ENCODE measurements around the gene ROBO3.

The ROBO3 gene

DNA sequence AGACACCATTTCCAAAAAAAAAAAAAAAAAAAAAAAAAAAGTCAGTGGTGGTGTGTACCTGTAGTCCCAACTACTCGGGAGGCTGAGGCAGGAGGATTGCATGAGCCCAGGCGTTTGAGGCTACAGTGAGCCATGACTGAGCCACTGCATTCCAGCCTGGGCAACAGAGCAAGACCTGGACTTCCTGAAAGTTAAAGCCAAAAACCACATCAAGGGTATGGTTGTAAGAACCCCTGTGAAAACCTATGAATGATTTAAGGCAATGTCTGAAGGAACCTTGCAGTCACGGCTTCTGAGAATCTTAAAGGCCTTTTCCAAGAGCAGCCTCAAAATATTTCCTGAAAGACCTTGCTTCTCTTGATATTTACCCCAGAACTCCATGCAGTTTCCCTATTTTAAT, 34.5 kb upstream of the ROBO3 start:
- Histone ChIP-seq H3F3A (ENCODE audit: low read depth) (no peaks in the 10 kb centered on the region), H3K4me1 (ENCODE audit: insufficient read depth, low read length, poor library complexity, severe bottlenecking) (peaks cover 10% of the 10 kb centered on the region), H4K20me1 (ENCODE audit: insufficient read depth, low read length, poor library complexity, severe bottlenecking) (no peaks in the 10 kb centered on the region), H3K27me3 (ENCODE audit: insufficient read depth, low read length, poor library complexity, severe bottlenecking) (peaks cover 5% of the 10 kb centered on the region), H2AFZ (ENCODE audit: low read length) (no peak overlapping the region), H3K4me2 (ENCODE audit: low read depth, low read length, poor library complexity, severe bottlenecking) (no peak overlapping the region), H3K9ac (ENCODE audit: low read depth, low read length, poor library complexity, severe bottlenecking) (no peak overlapping the region), H3K79me2 (ENCODE audit: insufficient read depth, low read length) (no peaks in the 10 kb centered on the region), H3K4me3 (ENCODE audit: low read length, poor library complexity, severe bottlenecking) (no peak overlapping the region), H3K36me3 (ENCODE audit: insufficient read depth, low read length) (no peaks in the 10 kb centered on the region), H3K9me2 (replicated peaks; ENCODE audit: low read depth, low read length) (no peaks in the 10 kb centered on the region), H3K9me3 (ENCODE audit: insufficient read depth, low read depth, low read length) (no peaks in the 10 kb centered on the region)
- TF ChIP-seq, protein P1, sequence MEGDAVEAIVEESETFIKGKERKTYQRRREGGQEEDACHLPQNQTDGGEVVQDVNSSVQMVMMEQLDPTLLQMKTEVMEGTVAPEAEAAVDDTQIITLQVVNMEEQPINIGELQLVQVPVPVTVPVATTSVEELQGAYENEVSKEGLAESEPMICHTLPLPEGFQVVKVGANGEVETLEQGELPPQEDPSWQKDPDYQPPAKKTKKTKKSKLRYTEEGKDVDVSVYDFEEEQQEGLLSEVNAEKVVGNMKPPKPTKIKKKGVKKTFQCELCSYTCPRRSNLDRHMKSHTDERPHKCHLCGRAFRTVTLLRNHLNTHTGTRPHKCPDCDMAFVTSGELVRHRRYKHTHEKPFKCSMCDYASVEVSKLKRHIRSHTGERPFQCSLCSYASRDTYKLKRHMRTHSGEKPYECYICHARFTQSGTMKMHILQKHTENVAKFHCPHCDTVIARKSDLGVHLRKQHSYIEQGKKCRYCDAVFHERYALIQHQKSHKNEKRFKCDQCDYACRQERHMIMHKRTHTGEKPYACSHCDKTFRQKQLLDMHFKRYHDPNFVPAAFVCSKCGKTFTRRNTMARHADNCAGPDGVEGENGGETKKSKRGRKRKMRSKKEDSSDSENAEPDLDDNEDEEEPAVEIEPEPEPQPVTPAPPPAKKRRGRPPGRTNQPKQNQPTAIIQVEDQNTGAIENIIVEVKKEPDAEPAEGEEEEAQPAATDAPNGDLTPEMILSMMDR (conservative IDR thresholded peaks at IDR 0.05; ENCODE audit: low read length) = no peak
- TF ChIP-seq EZH2phosphoT487 (IDR thresholded peaks at IDR 0.05; ENCODE audit: borderline replicate concordance) = no peak

- no peak overlapping the region for H3K4me3 ChIP-seq (ENCODE audit: low read length, poor library complexity, severe bottlenecking)
Measured at GRCh38 chr11:124831897-124832296, 33.3 kb upstream of the ROBO3 start.

DNA sequence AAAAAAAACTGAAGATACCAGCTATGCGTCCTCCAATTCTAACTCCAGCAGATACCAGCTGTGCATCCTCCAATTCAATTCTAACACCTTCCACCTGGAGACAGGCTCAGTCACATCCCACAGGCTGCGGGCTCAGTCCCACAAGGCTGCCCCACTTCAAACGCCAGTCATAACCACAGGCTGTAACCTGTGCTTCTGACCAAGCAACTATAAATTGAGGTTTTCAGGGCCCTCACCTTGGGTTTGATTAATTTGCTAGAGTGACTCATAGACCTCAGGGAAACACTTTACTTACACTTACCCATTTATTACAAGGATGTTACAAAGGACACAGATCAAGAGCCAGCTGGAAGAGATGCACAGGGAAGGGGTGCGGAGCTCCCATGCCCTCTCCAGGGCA, 32.7 kb upstream of the ROBO3 start:
- no peaks in the 10 kb centered on the region for H3K9me2 ChIP-seq (replicated peaks; ENCODE audit: low read depth, low read length)
- no peaks in the 10 kb centered on the region for H3K27me3 ChIP-seq (ENCODE audit: insufficient read depth, low read length, poor library complexity, severe bottlenecking)
- no peak overlapping the region for H3K4me3 ChIP-seq (ENCODE audit: low read length, poor library complexity, severe bottlenecking)
- H3K9me3 ChIP-seq (ENCODE audit: insufficient read depth, low read depth, low read length) = no peaks in the 10 kb centered on the region
- H3K79me2 ChIP-seq (ENCODE audit: insufficient read depth, low read length) = no peaks in the 10 kb centered on the region
- TF ChIP-seq EZH2phosphoT487 (IDR thresholded peaks at IDR 0.05; ENCODE audit: borderline replicate concordance) = no peak
- TF ChIP-seq, protein P1 (conservative IDR thresholded peaks at IDR 0.05; ENCODE audit: low read length) = no peak
- no peaks in the 10 kb centered on the region for H4K20me1 ChIP-seq (ENCODE audit: insufficient read depth, low read length, poor library complexity, severe bottlenecking)
- H3K9ac ChIP-seq (ENCODE audit: low read depth, low read length, poor library complexity, severe bottlenecking) = no peak overlapping the region
- H3K4me2 ChIP-seq (ENCODE audit: low read depth, low read length, poor library complexity, severe bottlenecking) = no peak overlapping the region
- H3K36me3 ChIP-seq (ENCODE audit: insufficient read depth, low read length) = no peaks in the 10 kb centered on the region
- H2AFZ ChIP-seq (ENCODE audit: low read length) = no peak overlapping the region
- H3F3A ChIP-seq (ENCODE audit: low read depth) = no peaks in the 10 kb centered on the region
- peaks cover 10% of the 10 kb centered on the region for H3K4me1 ChIP-seq (ENCODE audit: insufficient read depth, low read length, poor library complexity, severe bottlenecking)

More at GRCh38 chr11:124831897-124832296, 33.3 kb upstream of the ROBO3 start:
- H3K4me2 ChIP-seq (ENCODE audit: low read depth, low read length, poor library complexity, severe bottlenecking) = no peak overlapping the region
- no peak overlapping the region for H2AFZ ChIP-seq (ENCODE audit: low read length)
- H3K9me2 ChIP-seq (replicated peaks; ENCODE audit: low read depth, low read length) = no peaks in the 10 kb centered on the region
- H3F3A ChIP-seq (ENCODE audit: low read depth) = no peaks in the 10 kb centered on the region
- no peaks in the 10 kb centered on the region for H3K36me3 ChIP-seq (ENCODE audit: insufficient read depth, low read length)
- H3K4me1 ChIP-seq (ENCODE audit: insufficient read depth, low read length, poor library complexity, severe bottlenecking) = peaks cover 10% of the 10 kb centered on the region
- H3K9ac ChIP-seq (ENCODE audit: low read depth, low read length, poor library complexity, severe bottlenecking) = no peak overlapping the region
- TF ChIP-seq, protein P1 (conservative IDR thresholded peaks at IDR 0.05; ENCODE audit: low read length) = no peak
- no peak for TF ChIP-seq EZH2phosphoT487 (IDR thresholded peaks at IDR 0.05; ENCODE audit: borderline replicate concordance)
- no peaks in the 10 kb centered on the region for H4K20me1 ChIP-seq (ENCODE audit: insufficient read depth, low read length, poor library complexity, severe bottlenecking)
- H3K9me3 ChIP-seq (ENCODE audit: insufficient read depth, low read depth, low read length) = no peaks in the 10 kb centered on the region
- H3K27me3 ChIP-seq (ENCODE audit: insufficient read depth, low read length, poor library complexity, severe bottlenecking) = no peaks in the 10 kb centered on the region
- no peaks in the 10 kb centered on the region for H3K79me2 ChIP-seq (ENCODE audit: insufficient read depth, low read length)
